HS-5 (cell line): ENCODE data around the gene GTF2H2C_2.
"Not testable (repeated sequence)": the region's sequence is repeated elsewhere in the genome, so short reads cannot be mapped to it uniquely, and the experiment has no call there.

Experiments used
- DNase-seq: peaks from one replicate; pipeline ENCODE4 v3.0.0-alpha.2; 2012; ENCODE audit warnings: low read depth

Gene GTF2H2C_2

DNA sequence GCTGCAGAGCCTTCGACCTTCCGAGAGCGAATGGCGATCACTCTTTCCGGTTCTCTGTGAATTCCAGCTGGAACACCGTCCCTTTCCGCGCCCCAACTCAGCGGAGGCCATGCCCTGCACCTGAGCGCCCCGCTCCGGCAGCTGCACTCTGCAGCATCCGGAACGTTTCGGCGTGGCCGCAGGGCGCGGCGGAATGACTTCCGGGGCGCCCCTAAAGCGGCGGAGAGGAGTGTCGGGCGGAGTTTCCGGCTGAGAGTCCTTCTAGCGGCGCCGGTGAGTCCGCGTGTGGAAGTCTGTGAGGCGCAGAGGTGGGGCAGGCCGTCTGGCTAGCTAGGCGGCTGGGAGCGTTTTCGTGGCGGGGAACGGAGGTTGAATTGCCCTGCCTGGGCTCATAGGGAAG lies at the start of gene GTF2H2C_2:
Gene GTF2H2C_2, plus strand, starts transcription at position 252 of the 400 bp plus-strand sequence.
- not testable (repeated sequence) for DNase-seq

DNA sequence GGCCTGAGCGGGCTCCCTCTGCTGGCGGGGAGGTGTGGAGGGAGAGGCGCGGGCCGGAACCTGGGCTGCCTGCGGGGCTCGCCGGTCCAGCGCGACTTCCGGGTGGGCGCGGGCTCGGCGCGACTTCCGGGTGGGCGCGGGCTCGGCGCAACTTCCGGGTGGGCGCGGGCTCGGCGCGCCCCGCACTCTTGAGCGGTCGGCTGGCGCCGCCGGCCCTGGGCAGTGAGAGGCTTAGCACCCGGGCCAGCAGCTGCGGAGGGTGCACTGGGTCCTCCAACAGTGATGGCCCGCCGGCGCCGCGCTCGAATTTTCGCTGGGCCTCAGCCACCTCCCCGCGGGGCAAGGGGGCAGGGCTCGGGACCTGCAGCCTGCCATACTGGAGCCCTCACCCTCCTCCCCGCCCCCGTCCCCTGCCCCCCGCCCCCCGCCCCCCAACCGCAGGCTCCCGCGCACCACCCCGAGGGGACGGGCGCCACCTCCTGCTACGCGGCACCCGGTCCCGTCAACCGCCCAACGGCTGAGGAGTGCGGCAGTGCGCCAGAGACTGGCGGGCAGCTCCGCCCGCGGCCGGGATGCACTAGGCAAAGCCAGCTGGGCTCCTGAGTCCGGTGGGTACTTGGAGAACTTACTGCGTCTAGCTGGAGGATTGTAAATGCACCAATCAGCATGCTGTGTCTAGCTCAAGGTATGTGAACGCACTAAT lies 14.0 kb upstream of the GTF2H2C_2 start:
- peak; percentile 40 for DNase-seq

- DNase-seq, result not testable (repeated sequence)
Measured at GRCh38 chr5:70421322-70421721, 6.2 kb downstream of the GTF2H2C_2 start.

DNA sequence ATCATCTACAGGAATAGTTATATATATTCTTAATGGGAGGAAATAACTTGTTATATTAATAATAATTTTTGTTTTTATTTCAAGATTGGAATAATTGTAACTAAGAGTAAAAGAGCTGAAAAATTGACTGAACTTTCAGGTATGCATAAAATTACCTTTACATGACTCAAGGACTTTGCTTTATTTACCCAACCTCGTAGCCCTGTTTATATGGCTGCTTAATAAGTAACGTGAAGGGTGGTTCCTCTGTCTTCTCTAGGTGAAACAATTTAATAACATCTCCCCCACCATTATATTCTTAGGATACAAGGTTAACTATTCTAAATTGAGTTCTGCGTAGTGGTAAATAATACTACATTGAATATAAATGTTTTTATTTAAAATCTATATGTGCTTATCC lies 8.0 kb downstream of the GTF2H2C_2 start:
- DNase-seq, result not testable (repeated sequence)

- not testable (repeated sequence) for DNase-seq
Measured at GRCh38 chr5:70438518-70438917, 23.4 kb downstream of the GTF2H2C_2 start.

- not testable (repeated sequence) for DNase-seq
Measured at GRCh38 chr5:70449565-70449964, 34.4 kb downstream of the GTF2H2C_2 start.

- not testable (repeated sequence) for DNase-seq
Measured at GRCh38 chr5:70451249-70451984, 36.2 kb downstream of the GTF2H2C_2 start.

GRCh38 chr5:70457093-70457492 lies 41.9 kb downstream of the GTF2H2C_2 start:
- DNase-seq, result not testable (repeated sequence)

DNA sequence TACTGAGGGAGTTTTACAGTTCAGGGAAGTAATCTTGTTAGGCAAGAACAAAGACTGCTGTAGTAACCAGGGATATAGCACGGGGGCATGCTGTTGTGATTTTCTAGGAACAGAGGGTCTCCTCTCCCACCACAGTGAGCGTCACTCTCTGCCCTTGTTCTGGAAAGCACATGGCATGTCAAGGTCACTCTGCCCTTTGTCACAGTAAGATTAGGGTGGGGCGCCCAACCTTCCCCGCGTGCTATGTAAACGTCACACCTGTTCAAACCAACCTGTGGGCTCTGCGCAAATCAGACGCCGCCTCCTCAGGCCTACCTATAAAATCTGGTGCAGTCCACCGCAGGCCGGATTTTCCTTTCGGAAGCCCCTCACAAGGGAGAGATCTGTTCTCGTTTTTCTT lies 44.0 kb downstream of the GTF2H2C_2 start:
- not testable (repeated sequence) for DNase-seq

DNA sequence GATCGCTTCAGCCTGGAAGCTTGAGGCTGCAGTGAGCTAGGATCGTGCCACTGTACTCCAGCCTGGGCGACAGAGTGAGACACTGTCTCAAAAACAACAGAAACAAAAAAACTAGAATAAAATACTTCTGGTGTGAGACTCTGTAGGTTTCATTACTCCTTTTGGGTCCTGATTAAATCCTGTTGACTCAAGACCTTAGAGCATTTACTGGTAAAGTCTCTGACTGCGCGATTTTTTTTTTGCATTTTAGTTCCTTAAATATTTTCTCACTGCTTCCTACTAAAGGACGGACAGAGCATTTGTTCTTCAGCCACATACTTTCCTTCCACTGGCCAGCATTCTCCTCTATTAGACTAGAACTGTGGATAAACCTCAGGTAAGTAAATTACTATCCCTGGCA lies 46.8 kb downstream of the GTF2H2C_2 start:
- not testable (repeated sequence) for DNase-seq

GRCh38 chr5:70464019-70464637 lies 49.0 kb downstream of the GTF2H2C_2 start:
- DNase-seq, result not testable (repeated sequence)

- not testable (repeated sequence) for DNase-seq
Measured at GRCh38 chr5:70469926-70470509, 54.9 kb downstream of the GTF2H2C_2 start.
